K562 (cell line): ENCODE measurements around the gene BCL7B. TPM values are rescaled to one million over a fixed set of nuclear protein-coding genes. Genes with fewer than 3 reads are reported as not detected.
A peak's percentile ranks its signal among the peaks of the same experiment; 100 is the strongest.

Experiments used
- ATF6 ChIP-seq: sonication (generic); formaldehyde crosslinking; IDR thresholded peaks from 2 replicates; pipeline ENCODE4 v1.4.0; 2020; ENCODE audit warnings: mild to moderate bottlenecking, missing genetic modification reagents
- CHD1 ChIP-seq: fragments of 200-600 bp; sonication (generic); IDR thresholded peaks from one replicate; pipeline ENCODE4 v1.6.1; 2012; ENCODE audit warnings: mild to moderate bottlenecking, moderate library complexity, low read length, inconsistent platforms
- CREBBP ChIP-seq: IDR thresholded peaks from one replicate; pipeline ENCODE4 v1.6.1; 2012; ENCODE audit warnings: low read depth, mild to moderate bottlenecking, control low read depth, inconsistent platforms, low read length
- DACH1 ChIP-seq: fragments of 450-650 bp; IDR thresholded peaks from 2 replicates; pipeline ENCODE4 v1.6.1; 2018; ENCODE audit not compliant: partially characterized antibody
- ELF2 ChIP-seq: fragments of 250-450 bp; sonication (Bioruptor Pico); IDR thresholded peaks from 2 replicates; pipeline ENCODE4 v1.5.0; 2021; ENCODE audit warnings: mild to moderate bottlenecking
- ERF ChIP-seq: fragments of 450-650 bp; formaldehyde crosslinking; IDR thresholded peaks from 2 replicates; pipeline ENCODE4 v1.4.0; 2020; ENCODE audit warnings: mild to moderate bottlenecking, mixed read lengths
- HSF4 ChIP-seq: fragments of 250-450 bp; sonication (Bioruptor Pico); IDR thresholded peaks from 2 replicates; pipeline ENCODE4 v2.1.2; 2022; ENCODE audit warnings: mild to moderate bottlenecking, moderate library complexity, borderline replicate concordance
- KAT2B ChIP-seq: IDR thresholded peaks from one replicate; pipeline ENCODE4 v1.6.1; 2012; ENCODE audit warnings: low read depth, mild to moderate bottlenecking, control low read depth, inconsistent platforms, low read length, moderate library complexity
- KDM4B ChIP-seq, 2 experiments: fragments of 450-650 bp in 1 of 2; sonication (generic) in 1 of 2; IDR thresholded peaks; 2 replicates each; pipeline ENCODE4 v1.6.1; 2016 to 2017; ENCODE audit warnings: borderline replicate concordance in 2 of 2, antibody characterized with exemption in 1 of 2, low read depth in 1 of 2, mild to moderate bottlenecking in 1 of 2
- MCM7 ChIP-seq, 2 experiments: fragments of 450-650 bp; IDR thresholded peaks; 2 replicates each; pipeline ENCODE4 v1.6.1; 2016 to 2018
- MEF2D ChIP-seq: conservative IDR thresholded peaks from 2 replicates; pipeline ENCODE4 v1.6.1; 2016; ENCODE audit warnings: low read depth, missing genetic modification characterization, missing compliant biosample characterization
- MYC ChIP-seq, 2 experiments: fragments of 250-450 bp in 1 of 2; sonication (Bioruptor Pico) in 1 of 2; IDR thresholded peaks; 2 replicates each; pipeline versions ENCODE4 v1.5.1 to v1.6.1; 2012 to 2021; ENCODE audit warnings: low read depth in 2 of 2, borderline replicate concordance in 1 of 2, improper control_type of control experiment in 1 of 2, low read length in 1 of 2, mild to moderate bottlenecking in 1 of 2, moderate library complexity in 1 of 2
- RBM22 ChIP-seq: fragments of 200-400 bp; formaldehyde crosslinking; IDR thresholded peaks from 2 replicates; pipeline ENCODE4 v1.6.1; 2018; ENCODE audit warnings: low read length, low read depth; ENCODE audit not compliant: poor library complexity, severe bottlenecking
- SREBF2 ChIP-seq: sonication (generic); formaldehyde crosslinking; IDR thresholded peaks from 2 replicates; pipeline ENCODE4 v1.4.0; 2020; ENCODE audit warnings: mild to moderate bottlenecking, missing genetic modification reagents
- ZBTB26 ChIP-seq: fragments of 450-650 bp; formaldehyde crosslinking; IDR thresholded peaks from 2 replicates; pipeline ENCODE4 v1.4.0; 2022; ENCODE audit warnings: missing genetic modification characterization
- polyA plus RNA-seq, 8 experiments: library from polyadenylated mRNA; depleted of rRNA in 4 of 8; stranded (reverse) in 5 of 8; unstranded in 3 of 8; fragments of >200 nt; fragmentation: Nextera tagmentation in 2 of 8; fragmentation: Illumina TruSeq in 1 of 8; extraction: Ambion mirVana in 2 of 8; extraction: Trizol in 1 of 8; gene quantifications; 2 replicates each; pipeline versions ENCODE4 v1.2.1 to v1.2.3, GENCODE V29; 2011 to 2014; ENCODE audit warnings: inconsistent platforms in 1 of 8, missing spikeins in 1 of 8
- total RNA-seq, 7 experiments: library from RNA; depleted of rRNA in 6 of 7; stranded (reverse); fragments of >200 nt in 6 of 7; fragmentation: Illumina TruSeq in 2 of 7; extraction: Trizol in 2 of 7; gene quantifications; 2 replicates each; pipeline versions ENCODE4 v1.2.1 to v1.2.3, GENCODE V29; 2011 to 2021; ENCODE audit warnings: low replicate concordance in 1 of 7
- TF ChIP-seq, protein P1 (sequence below): fragments of 450-650 bp; formaldehyde crosslinking; IDR thresholded peaks from 2 replicates; pipeline ENCODE4 v1.4.0; 2022; ENCODE audit warnings: mild to moderate bottlenecking, moderate library complexity
- TF ChIP-seq, protein P2 (sequence below): fragments of 200-800 bp; sonication (Bioruptor generic); IDR thresholded peaks from 2 replicates; pipeline ENCODE4 v1.6.1; 2017; ENCODE audit warnings: missing genetic modification characterization, missing compliant biosample characterization
- TF ChIP-seq, protein P3 (sequence below): fragments of 450-650 bp; formaldehyde crosslinking; conservative IDR thresholded peaks from 2 replicates; pipeline ENCODE4 v1.4.0; 2022; ENCODE audit warnings: mild to moderate bottlenecking, missing genetic modification characterization

Gene BCL7B
- total and polyA plus RNA-seq, 9 of the 15 experiments (the other 6 are each of a cell fraction or from before 2014, with no cell fraction given): 10.0 to 73.2 (median 32.9) TPM

- TF ChIP-seq ATF6: peak; percentile 97; the same call in 1 of the 2 replicates
- no peak for TF ChIP-seq MCM7 (IDR thresholded peaks at IDR 0.05)
- no peak; a peak in 1 of 4 replicates for TF ChIP-seq KDM4B (IDR thresholded peaks at IDR 0.05; ENCODE audit: borderline replicate concordance in 2 of 2, low read depth in 1 of 2)
- peak; percentile 35 for TF ChIP-seq RBM22
- TF ChIP-seq, protein P1, sequence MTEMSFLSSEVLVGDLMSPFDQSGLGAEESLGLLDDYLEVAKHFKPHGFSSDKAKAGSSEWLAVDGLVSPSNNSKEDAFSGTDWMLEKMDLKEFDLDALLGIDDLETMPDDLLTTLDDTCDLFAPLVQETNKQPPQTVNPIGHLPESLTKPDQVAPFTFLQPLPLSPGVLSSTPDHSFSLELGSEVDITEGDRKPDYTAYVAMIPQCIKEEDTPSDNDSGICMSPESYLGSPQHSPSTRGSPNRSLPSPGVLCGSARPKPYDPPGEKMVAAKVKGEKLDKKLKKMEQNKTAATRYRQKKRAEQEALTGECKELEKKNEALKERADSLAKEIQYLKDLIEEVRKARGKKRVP (CRISPR knock-in tag): peak; percentile 42; the same call in 1 of the 2 replicates
- no peak for TF ChIP-seq SREBF2
- no peak for TF ChIP-seq KAT2B
- TF ChIP-seq CHD1: peak; percentile 85
- no peak for TF ChIP-seq DACH1
- TF ChIP-seq, protein P2, sequence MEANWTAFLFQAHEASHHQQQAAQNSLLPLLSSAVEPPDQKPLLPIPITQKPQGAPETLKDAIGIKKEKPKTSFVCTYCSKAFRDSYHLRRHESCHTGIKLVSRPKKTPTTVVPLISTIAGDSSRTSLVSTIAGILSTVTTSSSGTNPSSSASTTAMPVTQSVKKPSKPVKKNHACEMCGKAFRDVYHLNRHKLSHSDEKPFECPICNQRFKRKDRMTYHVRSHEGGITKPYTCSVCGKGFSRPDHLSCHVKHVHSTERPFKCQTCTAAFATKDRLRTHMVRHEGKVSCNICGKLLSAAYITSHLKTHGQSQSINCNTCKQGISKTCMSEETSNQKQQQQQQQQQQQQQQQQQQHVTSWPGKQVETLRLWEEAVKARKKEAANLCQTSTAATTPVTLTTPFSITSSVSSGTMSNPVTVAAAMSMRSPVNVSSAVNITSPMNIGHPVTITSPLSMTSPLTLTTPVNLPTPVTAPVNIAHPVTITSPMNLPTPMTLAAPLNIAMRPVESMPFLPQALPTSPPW (CRISPR knock-in tag): peak; percentile 98
- TF ChIP-seq MYC (IDR thresholded peaks at IDR 0.05; ENCODE audit: low read depth, low read length): no peak; the same call in 1 of the 2 replicates
- TF ChIP-seq MYC (CRISPR knock-in tag; IDR thresholded peaks at IDR 0.05; ENCODE audit: borderline replicate concordance, low read depth): no peak; the same call in 1 of the 2 replicates
- peak; percentile 57; the same call in 1 of the 2 replicates for TF ChIP-seq ZBTB26
- TF ChIP-seq, protein P3, sequence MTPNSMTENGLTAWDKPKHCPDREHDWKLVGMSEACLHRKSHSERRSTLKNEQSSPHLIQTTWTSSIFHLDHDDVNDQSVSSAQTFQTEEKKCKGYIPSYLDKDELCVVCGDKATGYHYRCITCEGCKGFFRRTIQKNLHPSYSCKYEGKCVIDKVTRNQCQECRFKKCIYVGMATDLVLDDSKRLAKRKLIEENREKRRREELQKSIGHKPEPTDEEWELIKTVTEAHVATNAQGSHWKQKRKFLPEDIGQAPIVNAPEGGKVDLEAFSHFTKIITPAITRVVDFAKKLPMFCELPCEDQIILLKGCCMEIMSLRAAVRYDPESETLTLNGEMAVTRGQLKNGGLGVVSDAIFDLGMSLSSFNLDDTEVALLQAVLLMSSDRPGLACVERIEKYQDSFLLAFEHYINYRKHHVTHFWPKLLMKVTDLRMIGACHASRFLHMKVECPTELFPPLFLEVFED: peak; percentile 86
- TF ChIP-seq CREBBP: no peak
- TF ChIP-seq HSF4 (CRISPR knock-in tag): no peak
- TF ChIP-seq ELF2: no peak
- TF ChIP-seq MEF2D (tag): 0 out of 2 replicates have a peak, but pooled peaks have one; percentile 14
- peak; percentile 88 for TF ChIP-seq ERF
Measured at GRCh38 chr7:73557397-73558257, at the start of gene BCL7B (continued).
